HTERT RPE-1 (cell line): Measurements from ENCODE around the gene PDE1C.

Experiments
- in situ Hi-C: fragments of 300-500 bp; cut with MboI; formaldehyde crosslinking; loops from 4 replicates; pipeline ENCODE4 v1.14.3; 2020; ENCODE audit warnings: low sequenced_read_pairs

Gene PDE1C

GRCh38 chr7:31997423-31997822 lies 72.8 kb downstream of the PDE1C start:
- in situ Hi-C loops = no loop called here

- in situ Hi-C loops = no loop called here
Observed at GRCh38 chr7:31995134-31995533, 75.1 kb downstream of the PDE1C start.

GRCh38 chr7:31991846-31992245 lies 78.4 kb downstream of the PDE1C start:
- in situ Hi-C loops = no loop called here

GRCh38 chr7:31991406-31991805 lies 78.8 kb downstream of the PDE1C start:
- in situ Hi-C loops = no loop called here

GRCh38 chr7:31986878-31987518 lies 83.2 kb downstream of the PDE1C start:
- in situ Hi-C loops = no loop called here

- in situ Hi-C loops = no loop called here
Observed at GRCh38 chr7:31982962-31983361, 87.2 kb downstream of the PDE1C start.

GRCh38 chr7:31981874-31982390 lies 88.3 kb downstream of the PDE1C start:
- in situ Hi-C loops = no loop called here

- in situ Hi-C loops = no loop called here
Observed at GRCh38 chr7:31979690-31980330, 90.4 kb downstream of the PDE1C start.

GRCh38 chr7:31975546-31975945 lies 94.7 kb downstream of the PDE1C start:
- in situ Hi-C loops = no loop called here

GRCh38 chr7:31974351-31974750 lies 95.9 kb downstream of the PDE1C start:
- in situ Hi-C loops = no loop called here

GRCh38 chr7:31971049-31971667 lies 99.0 kb downstream of the PDE1C start:
- in situ Hi-C loops = no loop called here

- in situ Hi-C loops = no loop called here
Observed at GRCh38 chr7:31970501-31970900, 99.7 kb downstream of the PDE1C start.

GRCh38 chr7:31963569-31964175 lies 106.5 kb downstream of the PDE1C start:
- in situ Hi-C loops = no loop called here

- in situ Hi-C loops = no loop called here
Observed at GRCh38 chr7:31962246-31962645, 108.0 kb downstream of the PDE1C start.

- in situ Hi-C loops = no loop called here
Observed at GRCh38 chr7:31958226-31958625, 112.0 kb downstream of the PDE1C start.

GRCh38 chr7:31957756-31958155 lies 112.5 kb downstream of the PDE1C start:
- in situ Hi-C loops = no loop called here

- in situ Hi-C loops = no loop called here
Observed at GRCh38 chr7:31957090-31957720, 113.0 kb downstream of the PDE1C start.

- in situ Hi-C loops = no loop called here
Observed at GRCh38 chr7:31955641-31956040, 114.6 kb downstream of the PDE1C start.

GRCh38 chr7:31955021-31955420 lies 115.2 kb downstream of the PDE1C start:
- in situ Hi-C loops = no loop called here

GRCh38 chr7:31954500-31954899 lies 115.7 kb downstream of the PDE1C start:
- in situ Hi-C loops = no loop called here

GRCh38 chr7:31953432-31953831 lies 116.8 kb downstream of the PDE1C start:
- in situ Hi-C loops = no loop called here
